ENCODE results near the gene SMS. TPM values are rescaled to one million over a fixed set of nuclear protein-coding genes. Genes with fewer than 3 reads are reported as not detected.

Gene SMS
- total RNA-seq, 1 experiment from 2014 or later: 218 TPM

DNA sequence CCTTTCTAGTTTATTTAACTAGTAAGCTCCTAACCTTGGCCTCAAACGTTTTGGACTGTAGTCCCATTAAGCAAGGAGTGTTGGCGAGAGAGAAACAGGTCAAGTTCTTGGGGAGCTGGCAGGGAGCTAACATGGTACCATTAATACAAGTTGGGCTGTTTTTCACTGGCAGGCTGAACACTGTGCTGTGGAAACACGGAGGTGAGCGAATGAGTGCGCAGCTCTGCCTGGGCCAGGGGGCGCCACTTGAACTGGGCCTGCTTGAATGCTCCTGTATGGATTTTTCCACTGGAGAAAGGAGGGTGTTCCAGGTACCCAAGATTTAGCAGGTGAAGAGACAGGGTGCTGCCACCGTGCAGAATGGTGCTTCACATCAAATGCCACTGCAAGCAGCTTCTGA, 7.4 kb upstream of the SMS start:
- Histone ChIP-seq H3K4me1 (replicated peaks; ENCODE audit: insufficient read depth) (peaks cover 20% of the 10 kb centered on the region), H3K36me3 (ENCODE audit: low read depth) (no peaks in the 10 kb centered on the region), H3K79me2 (ENCODE audit: low read depth) (no peaks in the 10 kb centered on the region), H3K9me2 (ENCODE audit: insufficient read depth) (no peaks in the 10 kb centered on the region), H3F3A (ENCODE audit: insufficient read depth, low read depth) (peaks cover 8% of the 10 kb centered on the region; the same call in 1 of the 2 replicates), H3K4me3 (no peak overlapping the region), H3K4me2 (peak overlapping the region; percentile 46; the same call in 1 of the 2 replicates), H4K20me1 (ENCODE audit: insufficient read depth) (no peaks in the 10 kb centered on the region), H3K9me3 (ENCODE audit: insufficient read depth, low read depth) (no peaks in the 10 kb centered on the region), H3K27me3 (ENCODE audit: insufficient read depth, low read depth) (no peaks in the 10 kb centered on the region), H3K27ac (peak overlapping the region; percentile 91), H2AFZ (no peak overlapping the region)
- CTCF ChIA-PET: no interaction called here
- POLR2A ChIA-PET (ENCODE audit: unreplicated experiment): no interaction called here
- TF ChIP-seq, protein P1, sequence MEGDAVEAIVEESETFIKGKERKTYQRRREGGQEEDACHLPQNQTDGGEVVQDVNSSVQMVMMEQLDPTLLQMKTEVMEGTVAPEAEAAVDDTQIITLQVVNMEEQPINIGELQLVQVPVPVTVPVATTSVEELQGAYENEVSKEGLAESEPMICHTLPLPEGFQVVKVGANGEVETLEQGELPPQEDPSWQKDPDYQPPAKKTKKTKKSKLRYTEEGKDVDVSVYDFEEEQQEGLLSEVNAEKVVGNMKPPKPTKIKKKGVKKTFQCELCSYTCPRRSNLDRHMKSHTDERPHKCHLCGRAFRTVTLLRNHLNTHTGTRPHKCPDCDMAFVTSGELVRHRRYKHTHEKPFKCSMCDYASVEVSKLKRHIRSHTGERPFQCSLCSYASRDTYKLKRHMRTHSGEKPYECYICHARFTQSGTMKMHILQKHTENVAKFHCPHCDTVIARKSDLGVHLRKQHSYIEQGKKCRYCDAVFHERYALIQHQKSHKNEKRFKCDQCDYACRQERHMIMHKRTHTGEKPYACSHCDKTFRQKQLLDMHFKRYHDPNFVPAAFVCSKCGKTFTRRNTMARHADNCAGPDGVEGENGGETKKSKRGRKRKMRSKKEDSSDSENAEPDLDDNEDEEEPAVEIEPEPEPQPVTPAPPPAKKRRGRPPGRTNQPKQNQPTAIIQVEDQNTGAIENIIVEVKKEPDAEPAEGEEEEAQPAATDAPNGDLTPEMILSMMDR (conservative IDR thresholded peaks at IDR 0.05): no peak
- TF ChIP-seq EZH2 (IDR thresholded peaks at IDR 0.05; ENCODE audit: low read depth): no peak
- TSS peak; percentile 65 for BruUV-seq (replicated peaks)
- no peak for DNase-seq
- intact Hi-C loops (cut with micrococcal nuclease; ENCODE audit: unreplicated experiment): no loop called here

DNA sequence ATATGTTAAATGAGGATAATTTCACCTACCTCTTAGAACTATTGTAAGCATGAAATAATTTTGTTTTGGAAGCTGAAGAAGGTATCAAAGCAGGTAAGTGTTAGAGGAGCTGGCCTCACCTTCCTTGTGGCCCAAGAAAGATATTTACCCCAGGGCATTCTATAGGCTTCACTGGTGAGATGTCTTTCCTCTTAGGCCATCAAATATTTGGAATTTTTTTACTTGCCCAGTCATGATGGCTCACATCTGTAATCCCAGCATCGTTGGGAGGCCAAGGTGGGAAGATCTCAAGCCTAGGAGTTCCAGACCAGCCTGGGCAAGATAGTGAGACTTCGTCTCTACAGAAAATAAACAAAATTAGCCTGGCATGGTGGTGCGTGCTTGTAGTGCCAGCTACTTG, 6.1 kb upstream of the SMS start:
- Histone ChIP-seq H2AFZ (no peak overlapping the region), H3K36me3 (ENCODE audit: low read depth) (no peaks in the 10 kb centered on the region), H4K20me1 (ENCODE audit: insufficient read depth) (no peaks in the 10 kb centered on the region), H3F3A (ENCODE audit: insufficient read depth, low read depth) (peaks cover 8% of the 10 kb centered on the region; the same call in 1 of the 2 replicates), H3K79me2 (ENCODE audit: low read depth) (no peaks in the 10 kb centered on the region), H3K9me2 (ENCODE audit: insufficient read depth) (no peaks in the 10 kb centered on the region), H3K4me1 (replicated peaks; ENCODE audit: insufficient read depth) (peaks cover 20% of the 10 kb centered on the region), H3K9me3 (ENCODE audit: insufficient read depth, low read depth) (no peaks in the 10 kb centered on the region), H3K4me3 (no peak overlapping the region), H3K27me3 (ENCODE audit: insufficient read depth, low read depth) (no peaks in the 10 kb centered on the region), H3K4me2 (no peak overlapping the region), H3K27ac (0 out of 2 replicates have a peak overlapping the region, but pooled peaks have one; percentile 9)
- POLR2A ChIA-PET (ENCODE audit: unreplicated experiment): interaction anchor here (0.7 kb wide), 1 partner anchor 1764 kb away, joined by 3 read pairs; no protein-coding TSS in a partner anchor
- intact Hi-C loops (cut with micrococcal nuclease; ENCODE audit: unreplicated experiment): no loop called here
- TF ChIP-seq, protein P1 (conservative IDR thresholded peaks at IDR 0.05): no peak
- no peak for TF ChIP-seq EZH2 (IDR thresholded peaks at IDR 0.05; ENCODE audit: low read depth)
- BruUV-seq (replicated peaks): no TSS peak
- peak; percentile 26 to 62 for DNase-seq
- CTCF ChIA-PET: no interaction called here

DNA sequence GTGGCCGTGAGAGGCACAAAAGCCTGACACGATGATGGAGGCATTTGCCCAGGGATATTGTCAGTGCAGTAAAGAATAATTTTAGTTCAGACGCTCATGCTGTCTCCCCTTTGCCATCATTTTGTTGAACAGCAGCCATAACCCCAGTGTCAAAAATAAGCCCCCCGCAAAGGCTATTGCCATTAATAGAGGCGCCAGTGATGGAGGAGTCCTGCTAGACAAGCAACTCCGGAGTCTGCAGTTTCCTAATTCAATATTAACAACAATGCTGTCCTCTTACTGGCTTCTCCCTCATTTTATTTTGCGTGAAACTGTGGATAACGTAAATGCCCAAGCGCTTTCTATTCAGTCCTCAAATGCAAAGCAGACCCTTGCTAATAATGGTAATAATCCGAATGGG, 603 bp upstream of the SMS start:
- peak overlapping the region; percentile 80 for H2AFZ ChIP-seq

More for the DNA sequence above, 603 bp upstream of the SMS start:
- Histone ChIP-seq H3K9me2 (ENCODE audit: insufficient read depth) (no peaks in the 10 kb centered on the region), H3K36me3 (ENCODE audit: low read depth) (no peaks in the 10 kb centered on the region), H3K4me1 (replicated peaks; ENCODE audit: insufficient read depth) (peaks cover 19% of the 10 kb centered on the region), H3K79me2 (ENCODE audit: low read depth) (peaks cover 38% of the 10 kb centered on the region), H3K4me2 (peak overlapping the region; percentile 69), H3K27me3 (ENCODE audit: insufficient read depth, low read depth) (no peaks in the 10 kb centered on the region), H3K9me3 (ENCODE audit: insufficient read depth, low read depth) (no peaks in the 10 kb centered on the region), H3K27ac (no peak overlapping the region; the same call in 1 of the 2 replicates), H4K20me1 (ENCODE audit: insufficient read depth) (no peaks in the 10 kb centered on the region; the same call in 1 of the 2 replicates), H3F3A (ENCODE audit: insufficient read depth, low read depth) (no peaks in the 10 kb centered on the region; the same call in 1 of the 2 replicates), H3K4me3 (peak overlapping the region; percentile 49; the same call in 1 of the 2 replicates)
- POLR2A ChIA-PET (ENCODE audit: unreplicated experiment): no interaction called here
- no peak for DNase-seq
- TSS peak; percentile 85 for BruUV-seq (replicated peaks)
- intact Hi-C loops (cut with micrococcal nuclease; ENCODE audit: unreplicated experiment): loop anchor here (1.0 to 10.0 kb wide), 2 partner anchors 13 to 95 kb away; no protein-coding TSS in a partner anchor
- no peak for TF ChIP-seq EZH2 (IDR thresholded peaks at IDR 0.05; ENCODE audit: low read depth)
- TF ChIP-seq, protein P1 (conservative IDR thresholded peaks at IDR 0.05): no peak
- CTCF ChIA-PET: no interaction called here
